ENCODE data around the gene ASTN2.
A peak's percentile ranks its signal among the peaks of the same experiment; 100 is the strongest.

Gene ASTN2

DNA sequence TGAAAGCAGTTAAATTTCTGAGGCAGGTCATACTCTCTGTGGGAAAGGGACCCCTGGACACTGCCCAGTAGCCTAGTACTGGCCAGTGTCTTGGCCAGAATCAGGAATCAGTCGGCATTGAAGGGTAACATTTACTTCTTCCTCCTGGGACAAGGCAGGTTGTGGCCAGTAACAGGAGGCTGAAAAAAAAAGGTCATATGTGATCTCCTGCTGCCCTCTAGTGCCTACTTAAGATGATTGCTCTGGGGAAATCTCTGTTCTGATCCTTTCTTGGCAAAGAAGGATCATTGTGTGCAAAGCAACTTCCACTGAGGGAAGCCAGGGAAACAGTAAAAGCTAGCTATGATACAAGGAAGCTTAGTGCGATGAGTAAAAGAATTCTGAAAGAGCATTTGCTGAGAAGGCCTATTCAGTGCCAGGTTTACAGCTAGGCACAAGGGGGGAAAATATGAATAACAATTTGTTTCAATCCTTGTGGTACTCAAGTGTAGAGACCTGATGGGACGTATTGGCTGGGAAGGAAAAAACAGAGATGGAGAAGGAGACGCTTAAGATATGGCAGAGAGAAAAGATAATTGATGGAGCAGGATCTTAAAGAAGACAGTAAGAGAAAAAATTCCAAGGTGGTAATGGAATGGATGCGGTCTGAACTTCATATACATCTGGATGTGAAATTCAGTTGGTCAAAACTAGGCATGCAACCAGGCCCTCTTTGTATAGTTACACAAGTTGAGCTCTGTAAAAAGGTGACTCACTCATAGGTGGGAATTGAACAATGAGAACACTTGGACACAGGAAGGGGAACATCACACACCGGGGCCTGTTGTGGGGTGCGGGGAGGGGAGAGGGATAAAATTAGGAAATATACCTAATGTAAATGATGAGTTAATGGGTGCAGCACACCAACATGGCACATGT, 753.6 kb downstream of the ASTN2 start:
- DNase-seq (ENCODE audit: low spot score), result peak; percentile 52

- DNase-seq (ENCODE audit: low spot score), result no peak
Measured at GRCh38 chr9:116658265-116658664, 756.6 kb downstream of the ASTN2 start.

- DNase-seq (ENCODE audit: low spot score), result no peak
Measured at GRCh38 chr9:116656977-116657376, 757.9 kb downstream of the ASTN2 start.

GRCh38 chr9:116656501-116656971, 758.3 kb downstream of the ASTN2 start:
- no peak for DNase-seq (ENCODE audit: low spot score)

- no peak for DNase-seq (ENCODE audit: low spot score)
Measured at GRCh38 chr9:116654059-116654355, 760.9 kb downstream of the ASTN2 start.

- DNase-seq (ENCODE audit: low spot score), result no peak
Measured at GRCh38 chr9:116653348-116654058, 761.4 kb downstream of the ASTN2 start.

DNA sequence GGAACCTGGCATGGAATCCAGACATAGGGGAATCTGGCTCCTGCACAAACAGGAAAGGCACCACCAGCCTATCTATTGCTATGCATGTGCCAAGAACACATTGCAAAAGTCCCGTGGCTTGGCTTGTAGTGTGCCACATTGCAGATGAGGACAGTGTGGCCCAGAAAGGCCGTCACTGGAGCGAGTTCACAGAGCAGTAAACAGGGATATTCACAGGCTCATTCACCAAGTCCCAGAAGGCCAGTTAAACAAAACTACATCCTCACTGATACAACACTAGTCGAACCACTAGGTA, 767.4 kb downstream of the ASTN2 start:
- DNase-seq (ENCODE audit: low spot score), result no peak

- no peak for DNase-seq (ENCODE audit: low spot score)
Measured at GRCh38 chr9:116646661-116647514, 768.0 kb downstream of the ASTN2 start.

- DNase-seq (ENCODE audit: low spot score), result no peak
Measured at GRCh38 chr9:116644091-116644688, 770.7 kb downstream of the ASTN2 start.

- DNase-seq (ENCODE audit: low spot score), result no peak
Measured at GRCh38 chr9:116643691-116644090, 771.2 kb downstream of the ASTN2 start.

DNA sequence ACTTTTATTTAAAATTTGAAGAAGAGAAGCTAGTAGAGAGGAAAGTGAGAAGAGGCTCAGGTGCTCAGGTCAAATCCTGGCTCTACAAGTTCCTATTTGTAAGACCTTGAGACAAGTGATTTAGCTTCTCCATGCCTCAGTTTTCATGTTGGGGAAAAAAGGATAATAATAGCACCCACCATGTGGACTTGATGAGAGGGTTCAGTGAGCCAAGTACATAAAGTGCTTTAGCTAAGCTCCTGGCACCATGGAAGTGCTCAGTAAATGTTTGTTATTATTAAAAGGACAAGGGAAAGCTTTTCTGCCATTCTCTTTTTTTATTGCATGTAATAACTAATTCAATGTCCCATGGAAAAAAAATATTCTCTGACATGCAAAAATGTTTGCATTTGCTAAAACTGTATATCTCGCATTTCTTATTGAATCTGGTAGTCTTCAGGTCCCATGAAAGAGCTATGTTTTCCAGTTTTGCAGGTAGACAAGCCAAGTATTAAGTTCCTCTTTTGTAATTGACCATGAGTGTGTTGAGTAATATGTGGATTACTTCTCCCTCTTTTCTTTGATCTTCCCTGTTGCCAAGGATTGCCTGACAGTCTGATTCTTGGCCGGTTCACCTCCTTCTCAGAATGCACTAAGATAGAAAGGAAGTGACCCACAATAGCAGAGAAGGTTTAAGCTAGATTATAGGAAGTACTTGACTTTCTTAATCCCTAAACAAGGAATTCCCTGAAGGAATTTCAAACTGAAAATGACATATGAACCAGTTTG, 773.4 kb downstream of the ASTN2 start:
- DNase-seq (ENCODE audit: low spot score), result no peak

- no peak for DNase-seq (ENCODE audit: low spot score)
Measured at GRCh38 chr9:116639251-116639741, 775.6 kb downstream of the ASTN2 start.

DNA sequence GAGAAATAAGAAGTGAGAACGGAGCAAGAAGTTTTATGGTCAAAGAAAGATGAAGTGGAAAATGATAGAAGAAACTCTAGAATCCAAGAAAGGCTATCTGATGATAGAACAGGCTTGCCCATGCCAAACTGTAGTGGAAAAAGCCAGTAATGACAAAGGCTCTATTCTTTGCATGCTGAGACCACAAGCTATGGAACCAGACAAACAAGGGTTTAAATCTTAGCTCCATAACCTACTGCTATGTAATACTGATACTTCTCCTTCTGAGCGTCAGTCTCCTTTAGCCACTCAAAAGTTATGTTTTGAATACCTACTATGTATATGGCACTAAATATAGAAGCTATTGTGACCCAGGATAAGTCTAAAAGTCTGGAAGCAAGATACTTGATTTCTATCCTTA, 778.9 kb downstream of the ASTN2 start:
- no peak for DNase-seq (ENCODE audit: low spot score)

DNA sequence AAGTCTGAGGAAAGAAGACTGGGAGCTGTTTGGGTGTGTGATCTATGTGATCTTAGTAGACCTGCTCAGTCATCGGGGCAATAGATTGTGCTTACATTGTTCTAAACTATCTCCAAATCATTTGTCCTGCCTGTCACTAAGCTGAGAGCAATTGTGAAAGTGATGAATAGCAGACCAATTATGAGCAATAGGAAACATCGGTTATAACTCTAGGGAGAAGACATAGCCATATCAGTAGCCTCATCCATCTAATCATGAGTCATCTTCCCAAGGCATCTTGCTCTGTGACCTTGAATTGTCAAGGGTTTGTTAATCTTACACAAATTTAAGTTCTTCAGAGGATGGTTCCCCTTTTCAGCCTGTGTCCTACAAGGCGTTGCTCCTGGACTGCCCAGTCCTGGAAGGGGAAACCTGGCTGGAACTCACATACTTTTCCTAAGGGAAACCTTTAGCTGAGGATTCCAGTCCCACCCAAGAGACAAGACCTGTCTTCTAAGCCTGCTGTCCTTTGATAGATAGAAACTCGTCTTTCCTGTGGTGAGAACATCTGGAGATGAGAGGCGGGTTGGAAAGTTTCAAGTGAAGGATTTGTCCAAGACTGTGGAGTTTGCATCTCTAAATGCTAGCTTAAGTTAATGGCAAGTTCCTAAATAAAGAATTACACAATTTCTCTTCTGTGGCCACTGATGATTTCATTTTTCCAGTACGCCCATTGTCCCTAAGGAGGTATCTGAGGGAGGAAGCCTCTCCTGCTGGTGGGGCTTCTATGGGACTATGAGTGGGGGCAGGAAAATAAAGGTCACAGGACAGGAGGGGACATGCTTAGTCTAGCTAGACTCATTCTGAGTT, 781.6 kb downstream of the ASTN2 start:
- DNase-seq (ENCODE audit: low spot score), result no peak

DNA sequence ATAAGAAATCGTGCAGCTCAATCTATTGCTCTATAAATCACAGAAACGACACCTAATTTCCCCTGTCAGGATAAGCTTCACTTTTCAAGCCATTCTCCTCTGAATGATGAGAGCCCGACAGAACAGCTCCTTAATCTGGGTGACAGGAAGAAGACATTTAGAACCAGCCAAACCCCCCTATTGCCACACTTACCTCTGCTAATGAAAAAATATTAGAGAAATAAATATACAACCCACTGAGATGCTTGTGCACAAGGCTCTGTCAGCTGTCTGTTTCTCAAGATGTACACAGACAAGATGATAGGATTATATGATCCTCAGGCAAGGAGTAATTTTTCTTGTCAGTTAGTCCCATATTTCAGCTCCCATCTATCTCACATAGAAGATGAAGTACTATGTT, 785.2 kb downstream of the ASTN2 start:
- DNase-seq (ENCODE audit: low spot score), result no peak

GRCh38 chr9:116628716-116629115, 786.1 kb downstream of the ASTN2 start:
- no peak for DNase-seq (ENCODE audit: low spot score)

DNA sequence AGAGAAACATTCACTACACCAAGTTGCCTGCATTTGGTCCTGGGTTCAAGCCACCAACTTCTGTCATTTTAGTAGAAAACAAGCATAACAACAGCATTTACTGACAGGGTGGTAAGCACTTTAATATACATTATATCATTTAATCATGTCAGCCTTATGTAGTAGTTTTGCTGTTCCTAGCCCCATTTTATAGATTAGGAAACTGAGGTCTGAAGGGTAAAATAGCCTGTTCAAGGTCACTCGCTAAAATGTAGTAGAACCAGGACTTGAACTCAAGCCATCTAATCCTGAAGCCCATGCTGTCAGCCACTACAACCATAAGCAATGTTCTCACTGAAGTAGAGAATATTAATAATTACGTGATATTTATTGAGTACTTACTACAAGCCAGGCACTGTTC, 787.4 kb downstream of the ASTN2 start:
- DNase-seq (ENCODE audit: low spot score), result no peak

DNA sequence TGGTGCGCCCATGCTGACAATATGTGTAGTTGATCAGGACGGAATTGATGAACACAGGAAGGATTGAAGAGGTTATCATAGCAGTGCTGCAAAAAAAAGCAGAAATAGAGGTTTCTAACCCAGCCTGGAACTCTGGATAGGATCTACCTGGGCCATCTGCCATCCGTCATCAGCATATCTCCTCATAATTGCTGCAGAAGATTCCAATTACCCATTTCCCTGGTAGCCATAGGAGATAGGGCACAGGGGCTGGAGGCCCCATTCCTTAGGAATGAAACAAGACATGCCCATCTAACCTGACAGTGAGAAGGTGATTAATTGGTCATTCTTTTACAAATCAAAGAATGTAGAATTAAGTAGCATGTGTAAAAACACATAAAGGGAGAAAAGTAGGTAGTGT, 788.1 kb downstream of the ASTN2 start:
- DNase-seq (ENCODE audit: low spot score), result no peak

GRCh38 chr9:116623715-116624114, 791.1 kb downstream of the ASTN2 start:
- no peak for DNase-seq (ENCODE audit: low spot score)

GRCh38 chr9:116617389-116617788, 797.5 kb downstream of the ASTN2 start:
- no peak for DNase-seq (ENCODE audit: low spot score)

Measured in HuH-7 (cell line).